Measurements from ENCODE around the gene SLCO2A1.

SLCO2A1 gene

GRCh38 chr3:133933097-133934024, 96.4 kb downstream of the SLCO2A1 start:
- DNase-seq (ENCODE audit: low spot score), result no peak

GRCh38 chr3:133932009-133932408, 97.7 kb downstream of the SLCO2A1 start:
- no peak for DNase-seq (ENCODE audit: low spot score)

GRCh38 chr3:133931084-133931483, 98.6 kb downstream of the SLCO2A1 start:
- no peak for DNase-seq (ENCODE audit: low spot score)

GRCh38 chr3:133930341-133930933, 99.3 kb downstream of the SLCO2A1 start:
- peak; percentile 71 for DNase-seq (ENCODE audit: low spot score)

- DNase-seq (ENCODE audit: low spot score), result no peak
Measured at GRCh38 chr3:133928903-133929607, 100.7 kb downstream of the SLCO2A1 start.

- no peak for DNase-seq (ENCODE audit: low spot score)
Measured at GRCh38 chr3:133928136-133928893, 101.4 kb downstream of the SLCO2A1 start.

GRCh38 chr3:133927540-133928066, 102.1 kb downstream of the SLCO2A1 start:
- no peak for DNase-seq (ENCODE audit: low spot score)

- no peak for DNase-seq (ENCODE audit: low spot score)
Measured at GRCh38 chr3:133926736-133927539, 102.8 kb downstream of the SLCO2A1 start.

GRCh38 chr3:133925960-133926735, 103.6 kb downstream of the SLCO2A1 start:
- DNase-seq (ENCODE audit: low spot score), result no peak

- DNase-seq (ENCODE audit: low spot score), result no peak
Measured at GRCh38 chr3:133924041-133924440, 105.7 kb downstream of the SLCO2A1 start.

- no peak for DNase-seq (ENCODE audit: low spot score)
Measured at GRCh38 chr3:133921592-133921991, 108.1 kb downstream of the SLCO2A1 start.

GRCh38 chr3:133917144-133917543, 112.6 kb downstream of the SLCO2A1 start:
- DNase-seq (ENCODE audit: low spot score), result no peak

GRCh38 chr3:133915685-133916658, 113.8 kb downstream of the SLCO2A1 start:
- DNase-seq (ENCODE audit: low spot score), result no peak

GRCh38 chr3:133914839-133915600, 114.7 kb downstream of the SLCO2A1 start:
- no peak for DNase-seq (ENCODE audit: low spot score)

GRCh38 chr3:133910422-133910821, 119.3 kb downstream of the SLCO2A1 start:
- DNase-seq (ENCODE audit: low spot score), result no peak

- no peak for DNase-seq (ENCODE audit: low spot score)
Measured at GRCh38 chr3:133905376-133905775, 124.3 kb downstream of the SLCO2A1 start.

GRCh38 chr3:133901847-133902246, 127.9 kb downstream of the SLCO2A1 start:
- no peak for DNase-seq (ENCODE audit: low spot score)

- DNase-seq (ENCODE audit: low spot score), result no peak
Measured at GRCh38 chr3:133901083-133901482, 128.6 kb downstream of the SLCO2A1 start.
